ENCODE results near the gene SLIT3. TPM values are rescaled to one million over a fixed set of nuclear protein-coding genes. Genes with fewer than 3 reads are reported as not detected.
A peak's percentile ranks its signal among the peaks of the same experiment; 100 is the strongest.

Gene SLIT3
- total and polyA plus RNA-seq, 10 of the 15 experiments (the other 5 are each of a cell fraction or from before 2014, with no cell fraction given), result 0.05 TPM; not detected in 9

GRCh38 chr5:168747987-168748777 is 552.8 kb downstream of the SLIT3 start (continued):
- peak; percentile 60 to 90 (median 80) for TF ChIP-seq CTCF (IDR thresholded peaks at IDR 0.05 in 2 of 3, conservative IDR thresholded peaks at IDR 0.05 in 1 of 3; ENCODE audit: control insufficient read depth in 2 of 3, extremely low read depth in 1 of 3, insufficient read depth in 1 of 3, low read depth in 3 of 3, low read length in 3 of 3)

GRCh38 chr5:168746893-168747640 is 553.9 kb downstream of the SLIT3 start:
- Histone ChIP-seq H3K79me2 (ENCODE audit: control insufficient read depth, insufficient read depth, low read length) (no peaks in the 10 kb centered on the region), H4K20me1 (ENCODE audit: control insufficient read depth, insufficient read depth) (no peaks in the 10 kb centered on the region), H3K4me3 (no peak overlapping the region), H3K4me1 (ENCODE audit: control insufficient read depth, insufficient read depth, low read length) (no peaks in the 10 kb centered on the region), H3K9me3 (replicated peaks; ENCODE audit: control insufficient read depth, insufficient read depth, low read length) (no peaks in the 10 kb centered on the region), H3K27ac (ENCODE audit: control insufficient read depth, insufficient read depth) (no peak overlapping the region), H3K36me3 (ENCODE audit: control insufficient read depth in 2 of 2, insufficient read depth in 2 of 2, low read length in 1 of 2) (no peaks in the 10 kb centered on the region), H2AFZ (ENCODE audit: control insufficient read depth, low read depth, low read length) (no peak overlapping the region), H3K4me2 (ENCODE audit: control insufficient read depth, insufficient read depth) (no peak overlapping the region), H3K9ac (ENCODE audit: control insufficient read depth, insufficient read depth, low read length) (no peak overlapping the region), H3K27me3 (replicated peaks in 1 of 2; ENCODE audit: control insufficient read depth in 2 of 2, insufficient read depth in 2 of 2, low read length in 1 of 2) (no peaks in the 10 kb centered on the region; a peak in 1 of 4 replicates)
- ChIA-PET POLR2A (no interaction called here), SMC1A (ENCODE audit: uncharacterized antibody, unreplicated experiment) (no interaction called here), RAD21 (ENCODE audit: unreplicated experiment) (interaction anchor here (0.9 kb wide), 1 partner anchor 12 kb away, joined by 3 read pairs; no protein-coding TSS in a partner anchor), CTCF (interaction anchor here (1.4 to 2.1 kb wide), 2 partner anchors 12 to 16 kb away, joined by 4 to 9 read pairs; no protein-coding TSS in a partner anchor)
- BruUV-seq (replicated peaks), result no TSS peak
- DNase-seq (ENCODE audit: low read depth, low spot score), result no peak
- in situ Hi-C loops (cut with MboI) (no loop called here), intact Hi-C loops (cut with micrococcal nuclease; ENCODE audit: unreplicated experiment) (no loop called here)
- no peak for FAIRE-seq
- TF ChIP-seq GABPA (IDR thresholded peaks at IDR 0.05; ENCODE audit: low read depth) (no peak), ZNF687 (IDR thresholded peaks at IDR 0.05) (no peak), ESRRA (IDR thresholded peaks at IDR 0.05; ENCODE audit: low read length) (no peak), NR2C1 (IDR thresholded peaks at IDR 0.05) (no peak), SUZ12 (IDR thresholded peaks at IDR 0.05; ENCODE audit: unreplicated experiment) (no peak), IKZF2 (IDR thresholded peaks at IDR 0.05) (no peak), ZNF217 (IDR thresholded peaks at IDR 0.05) (no peak)
- peak; percentile 36; the same call in 1 of the 3 replicates for ATAC-seq
- 45% methylated on average over 10 of the region's 11 CpGs for WGBS (ENCODE audit: insufficient coverage, insufficient replicate concordance, low lambda C conversion rate, missing lambda C conversion rate)
